Hepatocyte (in vitro differentiated cells): Measurements from ENCODE around the gene PPP1R15A. TPM values are rescaled to one million over a fixed set of nuclear protein-coding genes. Genes with fewer than 3 reads are reported as not detected.

Experiments used
- DNase-seq: peaks from one replicate; pipeline ENCODE4 v3.0.0-alpha.2; 2016; ENCODE audit warnings: low spot score
- H2AFZ ChIP-seq: fragments of 200-600 bp; sonication (generic); 2 replicates; pipeline ENCODE4 v1.6.0; 2016; ENCODE audit warnings: antibody characterized with exemption, mild to moderate bottlenecking
- H3K27ac ChIP-seq: fragments of 200-600 bp; sonication (generic); 2 replicates; pipeline ENCODE4 v1.5.1; 2016; ENCODE audit warnings: mild to moderate bottlenecking
- H3K27me3 ChIP-seq: fragments of 200-600 bp; sonication (generic); 2 replicates; pipeline ENCODE4 v1.6.1; 2016
- H3K36me3 ChIP-seq: fragments of 200-600 bp; sonication (generic); replicated peaks from 2 replicates; pipeline ENCODE4 v1.5.1; 2016; ENCODE audit warnings: low read depth; ENCODE audit not compliant: insufficient read depth
- H3K4me1 ChIP-seq: fragments of 200-600 bp; sonication (generic); 2 replicates; pipeline ENCODE4 v1.5.1; 2016; ENCODE audit warnings: mild to moderate bottlenecking, moderate library complexity; ENCODE audit not compliant: insufficient read depth
- H3K4me2 ChIP-seq: fragments of 200-600 bp; sonication (generic); 2 replicates; pipeline ENCODE4 v1.6.0; 2016
- H3K4me3 ChIP-seq: fragments of 200-600 bp; sonication (generic); 2 replicates; pipeline ENCODE4 v1.5.1; 2016; ENCODE audit warnings: mild to moderate bottlenecking
- H3K79me2 ChIP-seq: fragments of 200-600 bp; sonication (generic); 2 replicates; pipeline ENCODE4 v1.6.0; 2017; ENCODE audit warnings: mild to moderate bottlenecking
- H3K9me2 ChIP-seq: fragments of 200-600 bp; sonication (generic); replicated peaks from 2 replicates; pipeline ENCODE4 v1.6.0; 2017; ENCODE audit warnings: mild to moderate bottlenecking; ENCODE audit not compliant: insufficient read depth
- H3K9me3 ChIP-seq: fragments of 200-600 bp; sonication (generic); 2 replicates; pipeline ENCODE4 v1.5.1; 2016; ENCODE audit warnings: low read depth, mild to moderate bottlenecking
- H4K20me1 ChIP-seq: fragments of 200-600 bp; sonication (generic); 2 replicates; pipeline ENCODE4 v1.6.0; 2016; ENCODE audit warnings: mild to moderate bottlenecking; ENCODE audit not compliant: insufficient read depth, poor library complexity, severe bottlenecking
- EZH2 ChIP-seq: fragments of 200-600 bp; sonication (generic); IDR thresholded peaks from 2 replicates; pipeline ENCODE4 v1.6.1; 2016; ENCODE audit warnings: antibody characterized with exemption, mild to moderate bottlenecking, borderline replicate concordance
- EZH2phosphoT487 ChIP-seq: fragments of 200-600 bp; sonication (generic); IDR thresholded peaks from one replicate; pipeline ENCODE4 v1.6.1; 2018; ENCODE audit warnings: antibody characterized with exemption, mild to moderate bottlenecking, low read depth, moderate library complexity; ENCODE audit not compliant: unreplicated experiment, severe bottlenecking
- WGBS: methylation state at CpG from one replicate; pipeline ENCODE4 v1.1.6; 2016; ENCODE audit warnings: low lambda C conversion rate; ENCODE audit errors: missing lambda C conversion rate; 5-methylcytosine and 5-hydroxymethylcytosine counted together
- polyA plus RNA-seq: library from polyadenylated mRNA; unstranded; fragments of >200 nt; fragmentation: Nextera tagmentation; extraction: Ambion mirVana; gene quantifications from 2 replicates; pipeline ENCODE4 v1.2.1, GENCODE V29; 2016
- total RNA-seq: library from RNA; depleted of rRNA; stranded (reverse); fragments of >200 nt; gene quantifications from 2 replicates; pipeline ENCODE4 v1.2.3, GENCODE V29; 2014
- TF ChIP-seq, protein P1 (sequence below): fragments of 200-600 bp; sonication (generic); IDR thresholded peaks from 2 replicates; pipeline ENCODE4 v1.5.1; 2016; ENCODE audit warnings: antibody characterized with exemption, mild to moderate bottlenecking; ENCODE audit not compliant: poor library complexity

The PPP1R15A gene
- total and polyA plus RNA-seq, 2 experiments from 2014 or later: 83.1 to 172 TPM

DNA sequence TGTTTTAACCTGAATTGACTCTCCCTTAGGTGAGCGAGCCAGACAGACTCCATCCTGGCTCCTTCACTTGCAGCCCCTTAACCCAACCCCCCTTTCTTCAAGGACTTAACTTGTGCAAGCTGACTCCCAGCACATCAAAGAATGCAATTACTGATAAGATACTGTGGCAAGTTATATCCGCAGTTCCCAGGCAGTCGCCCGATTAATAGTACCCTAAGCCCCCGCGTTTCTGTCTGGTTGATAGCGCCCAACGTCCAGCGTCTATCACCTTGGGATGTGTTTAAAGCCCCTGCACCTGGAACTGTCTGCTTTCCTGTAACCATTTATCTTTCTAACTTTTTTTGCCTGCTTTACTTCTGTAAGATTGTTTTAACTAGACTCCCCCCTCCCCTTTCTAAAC lies 42.1 kb upstream of the PPP1R15A start:
- WGBS: 31% methylated on average over 9 of the region's 9 CpGs
- H3K9me2 ChIP-seq: no peaks in the 10 kb centered on the region

DNA sequence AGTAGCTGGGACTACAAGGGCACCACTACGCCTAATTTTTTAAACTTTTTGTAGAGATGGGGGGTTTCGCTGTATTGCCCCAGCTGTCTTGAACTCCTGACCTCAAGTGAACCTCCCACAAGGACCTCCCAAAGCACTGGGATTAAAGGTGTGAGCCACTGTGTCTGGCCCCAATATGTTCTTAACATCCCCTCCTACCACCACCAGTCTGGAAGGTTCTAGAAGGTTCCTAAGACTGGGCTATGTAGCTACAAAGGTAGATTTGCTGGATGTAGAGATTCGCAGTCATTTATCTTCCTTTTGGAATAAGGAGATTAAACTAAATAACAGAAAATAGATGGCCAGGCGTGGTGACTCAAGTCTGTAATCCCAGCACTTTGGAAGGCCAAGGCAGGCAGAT lies 41.3 kb upstream of the PPP1R15A start:
- Histone ChIP-seq H3K4me3 (no peak overlapping the region), H2AFZ (no peak overlapping the region), H3K36me3 (no peaks in the 10 kb centered on the region), H3K79me2 (peaks cover 7% of the 10 kb centered on the region), H3K9me3 (no peaks in the 10 kb centered on the region), H3K27me3 (no peaks in the 10 kb centered on the region), H4K20me1 (no peaks in the 10 kb centered on the region), H3K4me1 (no peaks in the 10 kb centered on the region), H3K9me2 (no peaks in the 10 kb centered on the region), H3K27ac (no peak overlapping the region), H3K4me2 (no peak overlapping the region)
- no peak for DNase-seq
- 84% methylated on average over 4 of the region's 4 CpGs for WGBS
- TF ChIP-seq EZH2phosphoT487: no peak

More for the DNA sequence above, 42.1 kb upstream of the PPP1R15A start:
- Histone ChIP-seq H3K4me3 (no peak overlapping the region), H3K4me2 (peak overlapping the region; percentile 50), H3K36me3 (no peaks in the 10 kb centered on the region), H3K27ac (no peak overlapping the region), H3K4me1 (no peaks in the 10 kb centered on the region), H2AFZ (no peak overlapping the region), H3K79me2 (peaks cover 3% of the 10 kb centered on the region), H4K20me1 (no peaks in the 10 kb centered on the region), H3K27me3 (no peaks in the 10 kb centered on the region), H3K9me3 (no peaks in the 10 kb centered on the region)
- TF ChIP-seq EZH2phosphoT487: no peak
- TF ChIP-seq EZH2: no peak
- TF ChIP-seq, protein P1, sequence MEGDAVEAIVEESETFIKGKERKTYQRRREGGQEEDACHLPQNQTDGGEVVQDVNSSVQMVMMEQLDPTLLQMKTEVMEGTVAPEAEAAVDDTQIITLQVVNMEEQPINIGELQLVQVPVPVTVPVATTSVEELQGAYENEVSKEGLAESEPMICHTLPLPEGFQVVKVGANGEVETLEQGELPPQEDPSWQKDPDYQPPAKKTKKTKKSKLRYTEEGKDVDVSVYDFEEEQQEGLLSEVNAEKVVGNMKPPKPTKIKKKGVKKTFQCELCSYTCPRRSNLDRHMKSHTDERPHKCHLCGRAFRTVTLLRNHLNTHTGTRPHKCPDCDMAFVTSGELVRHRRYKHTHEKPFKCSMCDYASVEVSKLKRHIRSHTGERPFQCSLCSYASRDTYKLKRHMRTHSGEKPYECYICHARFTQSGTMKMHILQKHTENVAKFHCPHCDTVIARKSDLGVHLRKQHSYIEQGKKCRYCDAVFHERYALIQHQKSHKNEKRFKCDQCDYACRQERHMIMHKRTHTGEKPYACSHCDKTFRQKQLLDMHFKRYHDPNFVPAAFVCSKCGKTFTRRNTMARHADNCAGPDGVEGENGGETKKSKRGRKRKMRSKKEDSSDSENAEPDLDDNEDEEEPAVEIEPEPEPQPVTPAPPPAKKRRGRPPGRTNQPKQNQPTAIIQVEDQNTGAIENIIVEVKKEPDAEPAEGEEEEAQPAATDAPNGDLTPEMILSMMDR: no peak
- no peak for DNase-seq

DNA sequence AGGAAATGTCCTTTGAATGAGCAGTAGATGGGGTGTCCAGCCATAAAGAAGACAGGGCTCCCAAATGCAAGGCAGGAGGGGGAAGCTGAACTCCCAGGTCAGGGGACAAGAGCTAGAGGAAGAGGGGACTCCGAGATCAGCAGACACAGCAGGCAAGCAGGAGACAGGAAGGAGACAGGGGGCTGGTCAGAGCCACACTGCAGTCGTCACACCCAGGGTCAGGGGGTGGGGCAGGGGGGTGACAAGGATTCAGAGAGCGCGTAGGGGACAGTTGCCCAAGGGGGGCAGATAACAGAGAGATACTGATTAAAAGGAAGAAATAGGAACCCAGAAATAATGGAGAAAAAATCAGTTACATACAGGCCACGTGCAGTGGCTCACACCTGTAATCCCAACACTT lies 39.2 kb upstream of the PPP1R15A start:
- H3K4me1 ChIP-seq: no peaks in the 10 kb centered on the region
- H3K36me3 ChIP-seq: no peaks in the 10 kb centered on the region
- H3K27me3 ChIP-seq: no peaks in the 10 kb centered on the region
- H3K4me2 ChIP-seq: no peak overlapping the region
- peaks cover 7% of the 10 kb centered on the region for H3K79me2 ChIP-seq
- no peaks in the 10 kb centered on the region for H3K9me2 ChIP-seq
- DNase-seq: no peak
- TF ChIP-seq, protein P1: no peak
- TF ChIP-seq EZH2 (no peak), EZH2phosphoT487 (no peak)
- H3K27ac ChIP-seq: no peak overlapping the region
- no peaks in the 10 kb centered on the region for H4K20me1 ChIP-seq
- 86% methylated on average over 5 of the region's 5 CpGs for WGBS
- H3K9me3 ChIP-seq: no peaks in the 10 kb centered on the region
- no peak overlapping the region for H3K4me3 ChIP-seq
- no peak overlapping the region for H2AFZ ChIP-seq

DNA sequence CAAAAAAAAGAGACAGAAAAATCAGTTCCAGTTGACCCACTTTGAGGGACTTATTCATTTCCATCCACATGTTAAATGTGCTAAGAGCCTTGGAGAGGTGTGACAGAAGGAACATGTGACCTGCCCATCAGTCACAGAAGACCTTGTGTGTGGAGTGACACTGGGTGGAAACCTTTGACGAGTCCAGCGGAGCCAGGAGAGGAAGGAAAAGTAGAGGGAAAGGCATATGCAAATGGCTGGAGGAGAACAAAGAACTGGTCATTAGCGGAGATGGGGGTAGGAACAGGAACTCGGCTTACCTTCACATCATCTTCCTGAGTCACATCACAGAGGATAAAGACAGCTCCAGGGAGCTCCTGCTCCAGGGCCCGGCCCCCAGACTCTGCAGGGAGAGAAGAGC lies 38.2 kb upstream of the PPP1R15A start:
- Histone ChIP-seq H3K27ac (no peak overlapping the region), H2AFZ (no peak overlapping the region), H3K79me2 (peaks cover 7% of the 10 kb centered on the region), H4K20me1 (no peaks in the 10 kb centered on the region), H3K9me3 (no peaks in the 10 kb centered on the region), H3K27me3 (no peaks in the 10 kb centered on the region), H3K4me2 (no peak overlapping the region), H3K4me1 (no peaks in the 10 kb centered on the region), H3K9me2 (no peaks in the 10 kb centered on the region), H3K4me3 (no peak overlapping the region), H3K36me3 (no peaks in the 10 kb centered on the region)
- WGBS: 85% methylated on average over 5 of the region's 5 CpGs
- TF ChIP-seq, protein P1: no peak
- TF ChIP-seq EZH2phosphoT487 (no peak), EZH2 (no peak)
- DNase-seq: no peak
